Smooth muscle cell (in vitro differentiated cells): Measurements from ENCODE around the gene WFDC9. TPM values are rescaled to one million over a fixed set of nuclear protein-coding genes. Genes with fewer than 3 reads are reported as not detected.
A peak's percentile ranks its signal among the peaks of the same experiment; 100 is the strongest.

Experiments used
- DNase-seq: peaks from one replicate; lab custom pipeline; 2025; ENCODE audit not compliant: unreplicated experiment; lab: John Stamatoyannopoulos, UW
- H2AFZ ChIP-seq: fragments of 200-600 bp; sonication (generic); 2 replicates; pipeline ENCODE4 v1.6.0; 2016; ENCODE audit warnings: antibody characterized with exemption, low read depth, mild to moderate bottlenecking
- H3F3A ChIP-seq: fragments of 200-600 bp; sonication (generic); 2 replicates; pipeline ENCODE4 v1.6.0; 2017; ENCODE audit warnings: antibody characterized with exemption, low read depth
- H3K27ac ChIP-seq: fragments of 200-600 bp; sonication (generic); 2 replicates; pipeline ENCODE4 v1.5.1; 2016; ENCODE audit warnings: low read depth, mild to moderate bottlenecking
- H3K27me3 ChIP-seq: fragments of 200-600 bp; sonication (generic); 2 replicates; pipeline ENCODE4 v1.6.1; 2016; ENCODE audit warnings: low read depth, mild to moderate bottlenecking
- H3K36me3 ChIP-seq: fragments of 200-600 bp; sonication (generic); 2 replicates; pipeline ENCODE4 v1.5.1; 2016; ENCODE audit warnings: low read depth
- H3K4me1 ChIP-seq: fragments of 200-600 bp; sonication (generic); 2 replicates; pipeline ENCODE4 v1.5.1; 2016; ENCODE audit warnings: low read depth
- H3K4me2 ChIP-seq: fragments of 200-600 bp; sonication (generic); 2 replicates; pipeline ENCODE4 v1.6.0; 2016; ENCODE audit warnings: mild to moderate bottlenecking
- H3K4me3 ChIP-seq: fragments of 200-600 bp; sonication (generic); 2 replicates; pipeline ENCODE4 v1.5.1; 2016; ENCODE audit warnings: mild to moderate bottlenecking
- H3K79me2 ChIP-seq: fragments of 200-600 bp; sonication (generic); 2 replicates; pipeline ENCODE4 v1.6.0; 2016; ENCODE audit warnings: low read depth, mild to moderate bottlenecking
- H3K9ac ChIP-seq: fragments of 200-600 bp; sonication (generic); 2 replicates; pipeline ENCODE4 v1.6.0; 2016; ENCODE audit warnings: low read depth
- H3K9me3 ChIP-seq: fragments of 200-600 bp; sonication (generic); replicated peaks from 2 replicates; pipeline ENCODE4 v1.5.1; 2016; ENCODE audit warnings: low read depth
- H4K20me1 ChIP-seq: fragments of 200-600 bp; sonication (generic); 2 replicates; pipeline ENCODE4 v1.6.0; 2016; ENCODE audit warnings: low read depth
- CTCF ChIP-seq: fragments of 200-600 bp; sonication (generic); IDR thresholded peaks from 2 replicates; pipeline ENCODE4 v1.5.1; 2017; ENCODE audit warnings: borderline replicate concordance, mild to moderate bottlenecking, antibody characterized with exemption; ENCODE audit not compliant: insufficient read depth, poor library complexity, severe bottlenecking
- WGBS: methylation state at CpG from one replicate; pipeline ENCODE4 v1.1.7; 2016; ENCODE audit warnings: low lambda C conversion rate; 5-methylcytosine and 5-hydroxymethylcytosine counted together
- polyA plus RNA-seq: library from polyadenylated mRNA; unstranded; fragments of >200 nt; fragmentation: Nextera tagmentation; extraction: Ambion mirVana; gene quantifications from 2 replicates; pipeline ENCODE4 v1.2.1, GENCODE V29; 2016
- total RNA-seq: library from RNA; depleted of rRNA; stranded (reverse); fragments of >200 nt; gene quantifications from 2 replicates; pipeline ENCODE4 v1.2.3, GENCODE V29; 2014

The WFDC9 gene
- total and polyA plus RNA-seq, 2 experiments from 2014 or later = not detected

DNA sequence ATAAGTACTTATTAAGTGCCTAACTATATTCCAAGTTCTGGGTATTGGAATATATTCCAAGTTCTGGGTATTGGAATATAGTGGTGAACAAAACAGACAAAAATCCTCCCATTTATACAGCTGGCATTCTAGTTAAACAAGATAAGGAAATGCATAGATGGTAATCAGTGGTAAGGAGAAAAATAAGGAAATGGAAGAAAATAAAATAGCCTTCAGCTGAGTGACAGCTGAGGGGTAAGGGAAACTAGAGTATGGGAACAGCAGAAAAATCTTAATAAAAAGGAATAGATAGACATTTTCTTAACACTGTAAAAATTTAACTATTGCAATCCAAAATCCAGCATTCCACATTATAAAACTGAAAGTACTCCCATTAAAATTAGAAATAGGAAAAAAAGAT is 18.8 kb downstream of the WFDC9 start:
- Histone ChIP-seq H3K9ac (no peak overlapping the region), H3F3A (no peaks in the 10 kb centered on the region), H2AFZ (peak overlapping the region; percentile 61), H3K4me1 (peaks cover 13% of the 10 kb centered on the region), H3K27me3 (no peaks in the 10 kb centered on the region), H3K36me3 (no peaks in the 10 kb centered on the region), H3K9me3 (no peaks in the 10 kb centered on the region), H3K4me2 (peak overlapping the region; percentile 42), H4K20me1 (no peaks in the 10 kb centered on the region), H3K27ac (peak overlapping the region; percentile 77), H3K79me2 (no peaks in the 10 kb centered on the region), H3K4me3 (no peak overlapping the region)
- no peak for TF ChIP-seq CTCF
- DNase-seq = no peak

GRCh38 chr20:45611054-45611453 is 20.0 kb downstream of the WFDC9 start:
- Histone ChIP-seq H4K20me1 (no peaks in the 10 kb centered on the region), H3K4me3 (no peak overlapping the region), H3K79me2 (no peaks in the 10 kb centered on the region), H3K9ac (peak overlapping the region; percentile 43), H2AFZ (peak overlapping the region; percentile 61), H3K4me2 (peak overlapping the region; percentile 42), H3K36me3 (no peaks in the 10 kb centered on the region), H3K27ac (peak overlapping the region; percentile 77), H3K4me1 (peaks cover 13% of the 10 kb centered on the region), H3F3A (no peaks in the 10 kb centered on the region), H3K9me3 (no peaks in the 10 kb centered on the region), H3K27me3 (no peaks in the 10 kb centered on the region)
- no peak for DNase-seq
- no peak for TF ChIP-seq CTCF
- 17% methylated on average over 4 of the region's 4 CpGs for WGBS

GRCh38 chr20:45607810-45608209 is 23.3 kb downstream of the WFDC9 start:
- Histone ChIP-seq H3F3A (no peaks in the 10 kb centered on the region), H3K4me1 (peaks cover 13% of the 10 kb centered on the region), H3K27ac (no peak overlapping the region), H3K4me3 (no peak overlapping the region), H3K36me3 (no peaks in the 10 kb centered on the region), H3K9me3 (peaks cover 5% of the 10 kb centered on the region), H2AFZ (no peak overlapping the region), H4K20me1 (no peaks in the 10 kb centered on the region), H3K9ac (no peak overlapping the region), H3K27me3 (no peaks in the 10 kb centered on the region), H3K79me2 (no peaks in the 10 kb centered on the region), H3K4me2 (no peak overlapping the region)
- WGBS = 100% methylated on average over 1 of the region's 1 CpG
- TF ChIP-seq CTCF = no peak
- DNase-seq = no peak

- H3K9ac ChIP-seq = no peak overlapping the region
- no peak overlapping the region for H3K4me2 ChIP-seq
- H3K27me3 ChIP-seq = no peaks in the 10 kb centered on the region
- H3K36me3 ChIP-seq = no peaks in the 10 kb centered on the region
- no peak overlapping the region for H3K27ac ChIP-seq
- 0% methylated on average over 1 of the region's 1 CpG for WGBS
- no peaks in the 10 kb centered on the region for H3F3A ChIP-seq
- no peak overlapping the region for H2AFZ ChIP-seq
- TF ChIP-seq CTCF = no peak
- H3K4me1 ChIP-seq = no peaks in the 10 kb centered on the region
- no peaks in the 10 kb centered on the region for H4K20me1 ChIP-seq
- H3K79me2 ChIP-seq = no peaks in the 10 kb centered on the region
- no peak overlapping the region for H3K4me3 ChIP-seq
- no peaks in the 10 kb centered on the region for H3K9me3 ChIP-seq
- DNase-seq = no peak
These were observed 35.8 kb downstream of the WFDC9 start for GRCh38 chr20:45595235-45595634.
